ENCODE results near the gene PCSK1.

Gene PCSK1

GRCh38 chr5:96473155-96473554 lies 40.1 kb upstream of the PCSK1 start:
- Histone ChIP-seq H3K4me1 (ENCODE audit: insufficient read depth, low read length, severe bottlenecking) (no peaks in the 10 kb centered on the region), H3K36me3 (ENCODE audit: insufficient read depth, low read length) (no peaks in the 10 kb centered on the region), H3K9me2 (ENCODE audit: low read depth, low read length) (no peaks in the 10 kb centered on the region), H3F3A (ENCODE audit: insufficient read depth, low read length) (no peaks in the 10 kb centered on the region), H3K4me2 (ENCODE audit: low read length) (no peak overlapping the region), H2AFZ (ENCODE audit: low read length) (no peak overlapping the region), H3K27me3 (ENCODE audit: insufficient read depth, low read length) (no peaks in the 10 kb centered on the region), H3K27ac (ENCODE audit: low read depth, low read length, poor library complexity, severe bottlenecking) (no peak overlapping the region), H3K79me2 (ENCODE audit: insufficient read depth, low read length) (no peaks in the 10 kb centered on the region), H3K4me3 (ENCODE audit: low read depth, low read length, poor library complexity, severe bottlenecking) (no peak overlapping the region), H4K20me1 (ENCODE audit: insufficient read depth, low read length) (no peaks in the 10 kb centered on the region), H3K9ac (ENCODE audit: low read length) (no peak overlapping the region), H3K9me3 (ENCODE audit: low read length) (no peaks in the 10 kb centered on the region)
- TF ChIP-seq CTCF (IDR thresholded peaks at IDR 0.05; ENCODE audit: low read length): no peak
- no peak for TF ChIP-seq EZH2 (IDR thresholded peaks at IDR 0.05; ENCODE audit: borderline replicate concordance, low read length)

GRCh38 chr5:96470785-96471184 lies 37.7 kb upstream of the PCSK1 start:
- Histone ChIP-seq H3K79me2 (ENCODE audit: insufficient read depth, low read length) (no peaks in the 10 kb centered on the region), H3K27me3 (ENCODE audit: insufficient read depth, low read length) (no peaks in the 10 kb centered on the region), H3K4me2 (ENCODE audit: low read length) (no peak overlapping the region), H3K9ac (ENCODE audit: low read length) (no peak overlapping the region), H3K4me3 (ENCODE audit: low read depth, low read length, poor library complexity, severe bottlenecking) (no peak overlapping the region), H4K20me1 (ENCODE audit: insufficient read depth, low read length) (no peaks in the 10 kb centered on the region), H2AFZ (ENCODE audit: low read length) (no peak overlapping the region), H3K36me3 (ENCODE audit: insufficient read depth, low read length) (no peaks in the 10 kb centered on the region), H3K9me3 (ENCODE audit: low read length) (no peaks in the 10 kb centered on the region), H3K4me1 (ENCODE audit: insufficient read depth, low read length, severe bottlenecking) (no peaks in the 10 kb centered on the region), H3K9me2 (ENCODE audit: low read depth, low read length) (no peaks in the 10 kb centered on the region), H3K27ac (ENCODE audit: low read depth, low read length, poor library complexity, severe bottlenecking) (no peak overlapping the region), H3F3A (ENCODE audit: insufficient read depth, low read length) (no peaks in the 10 kb centered on the region)
- no peak for TF ChIP-seq EZH2 (IDR thresholded peaks at IDR 0.05; ENCODE audit: borderline replicate concordance, low read length)
- no peak for TF ChIP-seq CTCF (IDR thresholded peaks at IDR 0.05; ENCODE audit: low read length)

GRCh38 chr5:96468956-96469355 lies 35.9 kb upstream of the PCSK1 start:
- H2AFZ ChIP-seq (ENCODE audit: low read length): no peak overlapping the region
- no peaks in the 10 kb centered on the region for H3K4me1 ChIP-seq (ENCODE audit: insufficient read depth, low read length, severe bottlenecking)
- no peak overlapping the region for H3K9ac ChIP-seq (ENCODE audit: low read length)
- H3K4me2 ChIP-seq (ENCODE audit: low read length): no peak overlapping the region
- H3K9me3 ChIP-seq (ENCODE audit: low read length): no peaks in the 10 kb centered on the region
- H3K79me2 ChIP-seq (ENCODE audit: insufficient read depth, low read length): no peaks in the 10 kb centered on the region
- no peak for TF ChIP-seq CTCF (IDR thresholded peaks at IDR 0.05; ENCODE audit: low read length)
- TF ChIP-seq EZH2 (IDR thresholded peaks at IDR 0.05; ENCODE audit: borderline replicate concordance, low read length): no peak
- H3K27ac ChIP-seq (ENCODE audit: low read depth, low read length, poor library complexity, severe bottlenecking): no peak overlapping the region
- H3F3A ChIP-seq (ENCODE audit: insufficient read depth, low read length): no peaks in the 10 kb centered on the region
- no peaks in the 10 kb centered on the region for H3K9me2 ChIP-seq (ENCODE audit: low read depth, low read length)
- H3K27me3 ChIP-seq (ENCODE audit: insufficient read depth, low read length): no peaks in the 10 kb centered on the region
- no peaks in the 10 kb centered on the region for H3K36me3 ChIP-seq (ENCODE audit: insufficient read depth, low read length)
- no peaks in the 10 kb centered on the region for H4K20me1 ChIP-seq (ENCODE audit: insufficient read depth, low read length)
- no peak overlapping the region for H3K4me3 ChIP-seq (ENCODE audit: low read depth, low read length, poor library complexity, severe bottlenecking)
